ENCODE results near the gene DNAH17.

DNAH17 gene

GRCh38 chr17:78577296-78577695 is at the start of gene DNAH17:
TSS of gene DNAH17 (minus strand) at chr17:78577396. CDS start at chr17:78575057, 2,339 bp downstream.
- DNase-seq = no peak

- DNase-seq = no peak
Observed at GRCh38 chr17:78624324-78625151, 47.3 kb upstream of the DNAH17 start.

- no peak for DNase-seq
Observed at GRCh38 chr17:78623541-78623940, 46.3 kb upstream of the DNAH17 start.

- DNase-seq = no peak
Observed at GRCh38 chr17:78622491-78623265, 45.5 kb upstream of the DNAH17 start.

GRCh38 chr17:78621720-78622490 is 44.7 kb upstream of the DNAH17 start:
- DNase-seq = no peak

- no peak for DNase-seq
Observed at GRCh38 chr17:78620099-78620498, 42.9 kb upstream of the DNAH17 start.

- DNase-seq = no peak
Observed at GRCh38 chr17:78619334-78619733, 42.1 kb upstream of the DNAH17 start.

GRCh38 chr17:78618264-78619066 is 41.3 kb upstream of the DNAH17 start:
- no peak for DNase-seq

- DNase-seq = no peak
Observed at GRCh38 chr17:78617511-78618061, 40.4 kb upstream of the DNAH17 start.

GRCh38 chr17:78616946-78617345 is 39.8 kb upstream of the DNAH17 start:
- DNase-seq = no peak

GRCh38 chr17:78615631-78616030 is 38.4 kb upstream of the DNAH17 start:
- DNase-seq = no peak

- no peak for DNase-seq
Observed at GRCh38 chr17:78613416-78613815, 36.2 kb upstream of the DNAH17 start.

- no peak for DNase-seq
Observed at GRCh38 chr17:78611607-78612006, 34.4 kb upstream of the DNAH17 start.

GRCh38 chr17:78610951-78611511 is 33.8 kb upstream of the DNAH17 start:
- no peak for DNase-seq

- no peak for DNase-seq
Observed at GRCh38 chr17:78609191-78609641, 32.0 kb upstream of the DNAH17 start.

- DNase-seq = no peak
Observed at GRCh38 chr17:78608804-78609186, 31.6 kb upstream of the DNAH17 start.

- DNase-seq = no peak
Observed at GRCh38 chr17:78608122-78608803, 31.1 kb upstream of the DNAH17 start.

- DNase-seq = no peak
Observed at GRCh38 chr17:78607038-78607437, 29.8 kb upstream of the DNAH17 start.

- DNase-seq = no peak
Observed at GRCh38 chr17:78605886-78606285, 28.7 kb upstream of the DNAH17 start.

- DNase-seq = no peak
Observed at GRCh38 chr17:78605429-78605828, 28.2 kb upstream of the DNAH17 start.

GRCh38 chr17:78602246-78602645 is 25.1 kb upstream of the DNAH17 start:
- DNase-seq = no peak

Data from stimulated activated CD4-positive, alpha-beta T cell treated with anti-CD3 and anti-CD28 coated beads, Interleukin-4, amount 100 ng/mL, for 4 hours (primary cell).